Activated naive CD4-positive, alpha-beta T cell treated with anti-CD3 and anti-CD28 coated beads for 36 hours (primary cell): ENCODE results near the gene THRB. TPM values are rescaled to one million over a fixed set of nuclear protein-coding genes. Genes with fewer than 3 reads are reported as not detected.

ENCODE experiments used
- CTCF ChIA-PET: fragments of 350-600 bp; sonication (Branson Sonifier 250); formaldehyde crosslinking; loops from one replicate; lab custom pipeline; 2021; ENCODE audit warnings: antibody characterized with exemption; lab: Charles Lee
- DNase-seq: peaks from one replicate; pipeline ENCODE4 v3.0.0-alpha.2; 2020
- H3K27ac Mint-ChIP-seq: one replicate; pipeline ENCODE4 v1.8.0; 2021; ENCODE audit warnings: mild to moderate bottlenecking, mixed read lengths
- H3K27me3 Mint-ChIP-seq: one replicate; pipeline ENCODE4 v1.8.0; 2021; ENCODE audit warnings: low read depth, mixed read lengths
- H3K36me3 Mint-ChIP-seq: one replicate; pipeline ENCODE4 v1.8.0; 2021; ENCODE audit warnings: low read depth, mixed read lengths
- H3K4me1 Mint-ChIP-seq: one replicate; pipeline ENCODE4 v1.8.0; 2021; ENCODE audit warnings: low read depth, mixed read lengths
- H3K4me3 Mint-ChIP-seq: one replicate; pipeline ENCODE4 v1.8.0; 2021; ENCODE audit warnings: mild to moderate bottlenecking, moderate library complexity, mixed read lengths
- H3K9me3 Mint-ChIP-seq: one replicate; pipeline ENCODE4 v1.8.0; 2021; ENCODE audit warnings: mixed read lengths
- intact Hi-C: fragments of 100-400 bp; cut with micrococcal nuclease; formaldehyde crosslinking; loops from one replicate; pipeline ENCODE4 v1.15.1; 2023
- total RNA-seq, 2 experiments: library from RNA; stranded (reverse); gene quantifications; one replicate each; pipeline ENCODE4 v1.2.3, GENCODE V29; 2021

Gene THRB
- total RNA-seq, 2 experiments from 2014 or later, result not detected

GRCh38 chr3:24288496-24289236, 206.0 kb downstream of the THRB start:
- Mint-ChIP-seq H3K4me3 (no peak overlapping the region), H3K9me3 (peaks cover 4% of the 10 kb centered on the region), H3K27ac (no peak overlapping the region), H3K36me3 (no peaks in the 10 kb centered on the region), H3K4me1 (no peaks in the 10 kb centered on the region), H3K27me3 (peaks cover 3% of the 10 kb centered on the region)
- intact Hi-C loops, result no loop called here
- CTCF ChIA-PET, result no interaction called here
- DNase-seq, result no peak

GRCh38 chr3:24287755-24288450, 206.7 kb downstream of the THRB start:
- Mint-ChIP-seq H3K4me1 (no peaks in the 10 kb centered on the region), H3K9me3 (peaks cover 4% of the 10 kb centered on the region), H3K27me3 (peaks cover 3% of the 10 kb centered on the region), H3K4me3 (no peak overlapping the region), H3K36me3 (no peaks in the 10 kb centered on the region), H3K27ac (no peak overlapping the region)
- CTCF ChIA-PET, result no interaction called here
- no peak for DNase-seq
- intact Hi-C loops, result no loop called here

GRCh38 chr3:24286405-24286804, 208.2 kb downstream of the THRB start:
- intact Hi-C loops, result no loop called here
- CTCF ChIA-PET, result no interaction called here
- H3K36me3 Mint-ChIP-seq, result no peaks in the 10 kb centered on the region
- no peak for DNase-seq
- H3K27me3 Mint-ChIP-seq, result peaks cover 3% of the 10 kb centered on the region
- peaks cover 4% of the 10 kb centered on the region for H3K9me3 Mint-ChIP-seq
- no peak overlapping the region for H3K27ac Mint-ChIP-seq
- no peak overlapping the region for H3K4me3 Mint-ChIP-seq
- no peaks in the 10 kb centered on the region for H3K4me1 Mint-ChIP-seq

- Mint-ChIP-seq H3K4me1 (no peaks in the 10 kb centered on the region), H3K27ac (no peak overlapping the region), H3K9me3 (no peaks in the 10 kb centered on the region), H3K27me3 (peaks cover 11% of the 10 kb centered on the region), H3K36me3 (no peaks in the 10 kb centered on the region), H3K4me3 (no peak overlapping the region)
- CTCF ChIA-PET, result no interaction called here
- no peak for DNase-seq
- intact Hi-C loops, result no loop called here
These were observed 216.1 kb downstream of the THRB start for GRCh38 chr3:24278543-24278942.

- Mint-ChIP-seq H3K27me3 (peaks cover 11% of the 10 kb centered on the region), H3K4me1 (no peaks in the 10 kb centered on the region), H3K4me3 (no peak overlapping the region), H3K36me3 (no peaks in the 10 kb centered on the region), H3K27ac (no peak overlapping the region), H3K9me3 (no peaks in the 10 kb centered on the region)
- CTCF ChIA-PET, result interaction anchor here (0.6 kb wide), 1 partner anchor 497 kb away, joined by 3 read pairs; no protein-coding TSS in a partner anchor
- intact Hi-C loops, result no loop called here
- no peak for DNase-seq
These were observed 221.2 kb downstream of the THRB start for GRCh38 chr3:24273491-24273890.

- no peak for DNase-seq
- peaks cover 11% of the 10 kb centered on the region for H3K27me3 Mint-ChIP-seq
- no peak overlapping the region for H3K27ac Mint-ChIP-seq
These were observed 221.8 kb downstream of the THRB start for GRCh38 chr3:24272875-24273274.

GRCh38 chr3:24272408-24272807, 222.2 kb downstream of the THRB start:
- Mint-ChIP-seq H3K27me3 (peaks cover 11% of the 10 kb centered on the region), H3K36me3 (no peaks in the 10 kb centered on the region), H3K9me3 (no peaks in the 10 kb centered on the region)

More at GRCh38 chr3:24272875-24273274, 221.8 kb downstream of the THRB start:
- no peak overlapping the region for H3K4me3 Mint-ChIP-seq
- CTCF ChIA-PET, result interaction anchor here (0.6 kb wide), 1 partner anchor 410 kb away, joined by 4 read pairs; no protein-coding TSS in a partner anchor
- H3K4me1 Mint-ChIP-seq, result no peaks in the 10 kb centered on the region
- intact Hi-C loops, result no loop called here
- no peaks in the 10 kb centered on the region for H3K9me3 Mint-ChIP-seq
- H3K36me3 Mint-ChIP-seq, result no peaks in the 10 kb centered on the region

GRCh38 chr3:24271228-24271627, 223.4 kb downstream of the THRB start:
- CTCF ChIA-PET, result interaction anchor here (1.4 kb wide), 1 partner anchor 12 kb away, joined by 7 read pairs; no protein-coding TSS in a partner anchor
- H3K4me3 Mint-ChIP-seq, result no peak overlapping the region
- H3K9me3 Mint-ChIP-seq, result no peaks in the 10 kb centered on the region
- H3K27ac Mint-ChIP-seq, result no peak overlapping the region
- H3K27me3 Mint-ChIP-seq, result peaks cover 4% of the 10 kb centered on the region
- intact Hi-C loops, result no loop called here
- no peaks in the 10 kb centered on the region for H3K36me3 Mint-ChIP-seq
- no peaks in the 10 kb centered on the region for H3K4me1 Mint-ChIP-seq
- DNase-seq, result no peak

More at GRCh38 chr3:24272408-24272807, 222.2 kb downstream of the THRB start:
- H3K4me1 Mint-ChIP-seq, result no peaks in the 10 kb centered on the region
- H3K27ac Mint-ChIP-seq, result no peak overlapping the region
- intact Hi-C loops, result no loop called here
- H3K4me3 Mint-ChIP-seq, result no peak overlapping the region
- DNase-seq, result no peak
- CTCF ChIA-PET, result interaction anchor here (1.4 kb wide), 1 partner anchor 13 kb away, joined by 7 read pairs; no protein-coding TSS in a partner anchor

- intact Hi-C loops, result no loop called here
- Mint-ChIP-seq H3K4me3 (no peak overlapping the region), H3K4me1 (no peaks in the 10 kb centered on the region)
These were observed 223.9 kb downstream of the THRB start for GRCh38 chr3:24270744-24271143.

GRCh38 chr3:24270204-24270691, 224.4 kb downstream of the THRB start:
- Mint-ChIP-seq H3K4me1 (no peaks in the 10 kb centered on the region), H3K9me3 (no peaks in the 10 kb centered on the region), H3K36me3 (no peaks in the 10 kb centered on the region), H3K4me3 (no peak overlapping the region), H3K27ac (no peak overlapping the region), H3K27me3 (peaks cover under 1% of the 10 kb centered on the region)
- intact Hi-C loops, result no loop called here
- CTCF ChIA-PET, result interaction anchor here (0.8 to 1.2 kb wide), 2 partner anchors 9 to 12 kb away, joined by 3 read pairs; no protein-coding TSS in a partner anchor
- no peak for DNase-seq

More at GRCh38 chr3:24270744-24271143, 223.9 kb downstream of the THRB start:
- DNase-seq, result no peak
- Mint-ChIP-seq H3K36me3 (no peaks in the 10 kb centered on the region), H3K27ac (no peak overlapping the region), H3K9me3 (no peaks in the 10 kb centered on the region), H3K27me3 (peaks cover 2% of the 10 kb centered on the region)
- CTCF ChIA-PET, result interaction anchor here (1.2 kb wide), 1 partner anchor 10 kb away, joined by 3 read pairs; no protein-coding TSS in a partner anchor

GRCh38 chr3:24264748-24265158, 229.9 kb downstream of the THRB start:
- Mint-ChIP-seq H3K4me1 (no peaks in the 10 kb centered on the region), H3K27me3 (peaks cover 7% of the 10 kb centered on the region), H3K9me3 (no peaks in the 10 kb centered on the region), H3K36me3 (no peaks in the 10 kb centered on the region), H3K27ac (no peak overlapping the region), H3K4me3 (no peak overlapping the region)
- intact Hi-C loops, result loop anchor here (1.0 to 10.0 kb wide), 3 partner anchors 265 to 1330 kb away; no protein-coding TSS in a partner anchor
- DNase-seq, result no peak
- CTCF ChIA-PET, result interaction anchor here (0.6 to 1.3 kb wide), 6 partner anchors 11 to 1281 kb away, joined by 3 to 7 read pairs (median 4); no protein-coding TSS in a partner anchor

- CTCF ChIA-PET, result interaction anchor here (0.6 to 1.3 kb wide), 5 partner anchors 11 to 428 kb away, joined by 3 to 5 read pairs (median 3); no protein-coding TSS in a partner anchor
- DNase-seq, result no peak
- intact Hi-C loops, result loop anchor here (1.0 to 10.0 kb wide), 3 partner anchors 265 to 1331 kb away; no protein-coding TSS in a partner anchor
- H3K4me1 Mint-ChIP-seq, result no peaks in the 10 kb centered on the region
- no peaks in the 10 kb centered on the region for H3K9me3 Mint-ChIP-seq
- peaks cover 7% of the 10 kb centered on the region for H3K27me3 Mint-ChIP-seq
- no peaks in the 10 kb centered on the region for H3K36me3 Mint-ChIP-seq
- no peak overlapping the region for H3K27ac Mint-ChIP-seq
- no peak overlapping the region for H3K4me3 Mint-ChIP-seq
These were observed 230.6 kb downstream of the THRB start for GRCh38 chr3:24264011-24264410.
